Measurements from ENCODE around the gene PRDM1. TPM values are rescaled to one million over a fixed set of nuclear protein-coding genes. Genes with fewer than 3 reads are reported as not detected.

PRDM1 gene
- polyA plus RNA-seq, 1 experiment = 3.7 TPM

DNA sequence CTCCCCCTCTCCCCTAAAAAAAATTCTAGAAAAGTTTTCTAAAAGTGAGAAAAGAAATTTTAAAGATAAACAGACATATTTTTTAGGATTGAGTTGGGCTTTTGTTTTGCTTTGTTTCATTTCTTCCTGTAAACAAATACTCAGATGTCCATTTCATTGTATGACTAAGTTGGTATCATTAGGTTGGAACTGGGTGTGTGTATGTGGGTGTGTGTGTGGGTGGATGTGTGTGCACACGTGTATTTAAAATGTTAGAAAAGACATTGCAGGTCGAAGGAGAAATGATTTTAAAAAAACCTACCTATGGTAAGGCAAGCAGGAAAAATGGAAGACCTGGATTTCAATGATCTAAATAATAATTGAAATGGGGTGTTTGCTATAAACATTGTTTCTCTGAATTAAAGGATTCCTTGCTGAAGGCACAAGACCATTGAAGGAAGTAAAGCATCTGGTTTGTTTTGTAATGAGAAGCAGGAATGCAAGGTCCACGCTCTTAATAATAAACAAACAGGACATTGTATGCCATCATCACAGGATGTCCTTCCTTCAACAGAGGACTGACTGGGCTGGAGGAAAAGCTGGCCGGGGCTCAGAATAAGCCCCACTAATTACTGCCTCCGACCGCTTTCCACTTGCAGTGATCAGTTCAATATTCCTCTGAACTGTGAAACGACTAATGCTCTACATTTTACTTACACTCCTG is 996 bp upstream of the PRDM1 start:
- no peak for DNase-seq (ENCODE audit: low read depth, low spot score)
- Histone ChIP-seq H3K27me3 (ENCODE audit: control insufficient read depth, insufficient read depth, low read length) (no peaks in the 10 kb centered on the region), H3K27ac (ENCODE audit: low read depth, low read length) (peak overlapping the region; percentile 77), H3K9me3 (ENCODE audit: control insufficient read depth, insufficient read depth, low read length) (no peaks in the 10 kb centered on the region; the same call in 1 of the 2 replicates), H3K4me3 (ENCODE audit: low read depth, low read length) (peak overlapping the region; percentile 74)
- no peak for TF ChIP-seq CTCF (IDR thresholded peaks at IDR 0.05; ENCODE audit: low read depth, low read length)
- POLR2A ChIA-PET = interaction anchor here (1.4 kb wide), 1 partner anchor 92 kb away, joined by 7 read pairs; no protein-coding TSS in a partner anchor
- CTCF ChIA-PET = interaction anchor here (1.1 to 2.0 kb wide), 3 partner anchors 79 to 601 kb away, joined by 3 to 11 read pairs (median 4); no protein-coding TSS in a partner anchor

- no peaks in the 10 kb centered on the region; the same call in 1 of the 2 replicates for H3K9me3 ChIP-seq (ENCODE audit: control insufficient read depth, insufficient read depth, low read length)
- peak overlapping the region; percentile 77 for H3K27ac ChIP-seq (ENCODE audit: low read depth, low read length)
- ChIA-PET POLR2A (interaction anchor here (0.6 to 1.4 kb wide), 2 partner anchors 86 to 93 kb away, joined by 3 to 7 read pairs; no protein-coding TSS in a partner anchor), CTCF (interaction anchor here (0.6 to 2.2 kb wide), 7 partner anchors 14 to 601 kb away, joined by 3 to 22 read pairs (median 3); no protein-coding TSS in a partner anchor)
- H3K27me3 ChIP-seq (ENCODE audit: control insufficient read depth, insufficient read depth, low read length) = no peaks in the 10 kb centered on the region
- DNase-seq (ENCODE audit: low read depth, low spot score) = no peak
- H3K4me3 ChIP-seq (ENCODE audit: low read depth, low read length) = peak overlapping the region; percentile 74
- TF ChIP-seq CTCF (IDR thresholded peaks at IDR 0.05; ENCODE audit: low read depth, low read length) = no peak
Measured at GRCh38 chr6:106085692-106085983, 498 bp upstream of the PRDM1 start.

GRCh38 chr6:106086814-106087175 is 659 bp downstream of the PRDM1 start:
- Histone ChIP-seq H3K9me3 (ENCODE audit: control insufficient read depth, insufficient read depth, low read length) (no peaks in the 10 kb centered on the region; the same call in 1 of the 2 replicates), H3K27me3 (ENCODE audit: control insufficient read depth, insufficient read depth, low read length) (no peaks in the 10 kb centered on the region), H3K4me3 (ENCODE audit: low read depth, low read length) (peak overlapping the region; percentile 74), H3K27ac (ENCODE audit: low read depth, low read length) (no peak overlapping the region)
- POLR2A ChIA-PET = interaction anchor here (1.4 to 1.7 kb wide), 3 partner anchors 92 to 598 kb away, joined by 4 to 18 read pairs (median 7); no protein-coding TSS in a partner anchor
- CTCF ChIA-PET = interaction anchor here (1.1 to 2.2 kb wide), 4 partner anchors 137 to 655 kb away, joined by 5 to 22 read pairs (median 8); no protein-coding TSS in a partner anchor
- no peak for DNase-seq (ENCODE audit: low read depth, low spot score)
- TF ChIP-seq CTCF (IDR thresholded peaks at IDR 0.05; ENCODE audit: low read depth, low read length) = no peak

DNA sequence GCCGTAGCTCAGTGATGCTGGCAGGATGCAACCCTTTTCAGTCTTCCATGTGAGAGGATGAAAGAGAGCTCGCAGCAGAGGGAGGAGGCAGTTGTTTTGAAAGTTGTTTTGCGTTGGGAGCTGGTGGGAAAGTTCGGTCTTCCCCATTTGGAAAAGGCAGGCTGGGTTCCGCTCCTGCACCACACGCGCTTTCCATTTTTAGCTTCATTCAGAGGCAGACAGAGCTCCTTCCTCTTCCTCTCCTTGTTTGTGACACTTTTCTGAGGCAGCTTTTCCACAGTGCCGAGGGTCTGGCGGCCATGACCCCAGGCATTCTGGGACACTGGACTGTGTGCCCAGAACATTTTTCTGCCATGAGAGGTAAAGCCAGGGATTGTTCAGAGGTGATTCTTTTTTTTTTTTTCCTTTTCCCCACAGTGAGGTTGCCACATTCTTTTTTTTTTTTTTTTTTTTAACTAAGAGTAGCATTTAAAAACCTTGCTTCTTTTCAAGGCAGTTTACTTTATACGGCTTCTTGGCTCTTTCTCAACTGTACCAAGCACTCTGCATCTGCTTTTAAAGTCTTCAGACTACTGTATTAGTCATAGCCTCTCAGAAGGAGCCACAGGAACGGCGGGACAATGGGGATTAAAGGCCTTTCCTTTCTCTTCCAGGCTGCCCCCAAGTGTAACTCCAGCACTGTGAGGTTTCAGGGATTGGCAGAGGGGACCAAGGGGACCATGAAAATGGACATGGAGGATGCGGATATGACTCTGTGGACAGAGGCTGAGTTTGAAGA is 1.6 kb downstream of the PRDM1 start:
- no peak for TF ChIP-seq CTCF (IDR thresholded peaks at IDR 0.05; ENCODE audit: low read depth, low read length)
- H3K9me3 ChIP-seq (ENCODE audit: control insufficient read depth, insufficient read depth, low read length) = no peaks in the 10 kb centered on the region; the same call in 1 of the 2 replicates
- H3K27ac ChIP-seq (ENCODE audit: low read depth, low read length) = peak overlapping the region; percentile 83
- DNase-seq (ENCODE audit: low read depth, low spot score) = no peak
- ChIA-PET POLR2A (interaction anchor here (0.6 to 1.7 kb wide), 5 partner anchors 78 to 599 kb away, joined by 4 to 18 read pairs (median 7); no protein-coding TSS in a partner anchor), CTCF (interaction anchor here (0.7 to 2.9 kb wide), 7 partner anchors 136 to 656 kb away, joined by 3 to 39 read pairs (median 5); no protein-coding TSS in a partner anchor)
- H3K4me3 ChIP-seq (ENCODE audit: low read depth, low read length) = peak overlapping the region; percentile 74
- H3K27me3 ChIP-seq (ENCODE audit: control insufficient read depth, insufficient read depth, low read length) = no peaks in the 10 kb centered on the region

Measured in AG04450 (cell line).